RPMI7951 (cell line): ENCODE results near the gene GLCE. TPM values are rescaled to one million over a fixed set of nuclear protein-coding genes. Genes with fewer than 3 reads are reported as not detected.
A peak's percentile ranks its signal among the peaks of the same experiment; 100 is the strongest.
"Not testable (repeated sequence)": the region's sequence is repeated elsewhere in the genome, so short reads cannot be mapped to it uniquely, and the experiment has no call there.

Experiments
- DNase-seq: peaks from one replicate; pipeline ENCODE4 v3.0.0-alpha.2; 2012; ENCODE audit warnings: low read depth
- total RNA-seq: library from RNA; depleted of rRNA; stranded (reverse); fragments of >200 nt; shearing (Covaris generic); gene quantifications from 2 replicates; pipeline ENCODE4 v1.2.3, GENCODE V29; 2014

GLCE gene
- total RNA-seq, 1 experiment from 2014 or later = 36.6 TPM

GRCh38 chr15:69275074-69275670 is 114.7 kb downstream of the GLCE start:
- DNase-seq = no peak

GRCh38 chr15:69275933-69276560 is 115.6 kb downstream of the GLCE start:
- no peak for DNase-seq

- DNase-seq = no peak
Observed at GRCh38 chr15:69277316-69277715, 116.9 kb downstream of the GLCE start.

GRCh38 chr15:69279636-69280035 is 119.2 kb downstream of the GLCE start:
- DNase-seq = no peak

- no peak for DNase-seq
Observed at GRCh38 chr15:69280783-69281182, 120.3 kb downstream of the GLCE start.

- no peak for DNase-seq
Observed at GRCh38 chr15:69282104-69282743, 121.8 kb downstream of the GLCE start.

- DNase-seq = no peak
Observed at GRCh38 chr15:69285834-69286233, 125.4 kb downstream of the GLCE start.

- no peak for DNase-seq
Observed at GRCh38 chr15:69288011-69288410, 127.6 kb downstream of the GLCE start.

GRCh38 chr15:69288531-69289341 is 128.3 kb downstream of the GLCE start:
- DNase-seq = no peak

- DNase-seq = no peak
Observed at GRCh38 chr15:69289342-69290146, 129.1 kb downstream of the GLCE start.

- no peak for DNase-seq
Observed at GRCh38 chr15:69290346-69291164, 130.1 kb downstream of the GLCE start.

- DNase-seq = not testable (repeated sequence)
Observed at GRCh38 chr15:69291651-69292050, 131.2 kb downstream of the GLCE start.

GRCh38 chr15:69292826-69293420 is 132.5 kb downstream of the GLCE start:
- no peak for DNase-seq

GRCh38 chr15:69293741-69294615 is 133.5 kb downstream of the GLCE start:
- no peak for DNase-seq

GRCh38 chr15:69296606-69297005 is 136.2 kb downstream of the GLCE start:
- DNase-seq = no peak

GRCh38 chr15:69297642-69298353 is 137.4 kb downstream of the GLCE start:
- peak; percentile 14 for DNase-seq

GRCh38 chr15:69298354-69298696 is 137.9 kb downstream of the GLCE start:
- no peak for DNase-seq

GRCh38 chr15:69298697-69299441 is 138.4 kb downstream of the GLCE start, which contains the start of gene PAQR5:
Gene PAQR5 (plus strand): TSS chr15:69298912. CDS start chr15:69360081, 61,169 bp downstream.
- peak; percentile 24 for DNase-seq
